Kidney epithelial cell (primary cell): ENCODE results near the gene MAD2L1BP. TPM values are rescaled to one million over a fixed set of nuclear protein-coding genes. Genes with fewer than 3 reads are reported as not detected.
"Not testable (repeated sequence)": the region's sequence is repeated elsewhere in the genome, so short reads cannot be mapped to it uniquely, and the experiment has no call there.

Source experiments
- DNase-seq: peaks from one replicate; pipeline ENCODE4 v3.0.0-alpha.2; 2010; ENCODE audit warnings: low read depth
- H3K27me3 ChIP-seq: 2 replicates; pipeline ENCODE4 v1.6.0; 2011; ENCODE audit warnings: low read length; ENCODE audit not compliant: control insufficient read depth, insufficient read depth
- H3K36me3 ChIP-seq: 2 replicates; pipeline ENCODE4 v1.5.1; 2011; ENCODE audit warnings: low read length; ENCODE audit not compliant: control insufficient read depth, insufficient read depth
- H3K4me3 ChIP-seq: 2 replicates; pipeline ENCODE4 v1.5.1; 2011; ENCODE audit warnings: low read depth, mild to moderate bottlenecking, control low read depth, low read length
- CTCF ChIP-seq: IDR thresholded peaks from 2 replicates; pipeline ENCODE4 v1.5.1; 2011; ENCODE audit warnings: mild to moderate bottlenecking, moderate library complexity, low read length, control low read depth, inconsistent platforms; ENCODE audit not compliant: insufficient read depth, poor library complexity, severe bottlenecking
- total RNA-seq: library from RNA; depleted of rRNA; stranded (reverse); fragments of >200 nt; gene quantifications from 2 replicates; pipeline ENCODE4 v1.2.3, GENCODE V29; 2015

MAD2L1BP gene
- total RNA-seq, 1 donor from 2014 or later: 39.4 TPM

- no peak for TF ChIP-seq CTCF
- Histone ChIP-seq H3K36me3 (peaks cover 2% of the 10 kb centered on the region), H3K4me3 (peak within 1 kb of the TSS; percentile 78), H3K27me3 (no peaks in the 10 kb centered on the region)
- DNase-seq: peak; percentile 97
Measured at GRCh38 chr6:43629104-43629504, 6.5 kb upstream of the MAD2L1BP start, which contains the start of gene GTPBP2. TSS of gene GTPBP2 (minus strand) at chr6:43629264. CDS start at chr6:43629162, 102 bp downstream.

DNA sequence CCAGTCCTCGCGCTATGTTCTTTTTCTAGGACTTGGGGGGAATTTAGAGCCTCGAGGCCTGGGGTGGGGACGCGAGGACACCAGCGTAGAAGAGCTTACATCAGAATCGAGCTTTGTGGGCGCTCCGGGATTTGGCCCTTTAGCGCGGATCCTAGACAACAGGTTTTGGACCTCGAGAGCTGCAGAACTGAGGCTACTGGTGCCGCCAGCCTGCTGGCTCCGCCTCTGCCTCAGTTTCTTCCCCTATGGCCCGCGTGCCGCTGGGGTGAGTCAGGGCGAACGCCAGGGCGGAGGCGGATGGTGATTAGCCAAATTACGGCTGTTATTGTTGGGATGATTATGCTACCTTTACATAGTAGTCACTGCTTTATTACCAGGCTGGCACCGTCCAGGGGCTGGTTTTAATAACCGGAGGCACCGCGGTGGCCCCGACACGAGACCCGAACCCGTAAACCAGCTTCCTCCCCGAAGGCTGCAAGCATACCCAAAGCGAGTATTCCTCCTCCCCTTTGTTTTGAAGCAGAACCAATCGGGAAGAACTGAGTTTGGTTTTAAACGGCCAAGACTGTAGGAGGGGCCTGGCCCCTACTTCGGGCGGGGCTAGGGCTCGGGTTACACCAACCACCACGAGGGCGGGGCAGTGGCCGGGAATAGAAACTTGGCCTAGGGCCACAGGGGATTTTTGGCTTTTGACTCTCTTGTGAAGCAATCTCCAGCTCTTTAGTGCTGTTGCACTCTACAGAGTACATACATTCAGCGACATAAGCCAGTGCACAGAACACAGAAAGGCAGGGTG lies 5.9 kb upstream of the MAD2L1BP start:
- H3K36me3 ChIP-seq: peaks cover 2% of the 10 kb centered on the region
- DNase-seq: peak; percentile 90
- H3K27me3 ChIP-seq: no peaks in the 10 kb centered on the region
- no peak for TF ChIP-seq CTCF
- H3K4me3 ChIP-seq: peak overlapping the region; percentile 78

DNA sequence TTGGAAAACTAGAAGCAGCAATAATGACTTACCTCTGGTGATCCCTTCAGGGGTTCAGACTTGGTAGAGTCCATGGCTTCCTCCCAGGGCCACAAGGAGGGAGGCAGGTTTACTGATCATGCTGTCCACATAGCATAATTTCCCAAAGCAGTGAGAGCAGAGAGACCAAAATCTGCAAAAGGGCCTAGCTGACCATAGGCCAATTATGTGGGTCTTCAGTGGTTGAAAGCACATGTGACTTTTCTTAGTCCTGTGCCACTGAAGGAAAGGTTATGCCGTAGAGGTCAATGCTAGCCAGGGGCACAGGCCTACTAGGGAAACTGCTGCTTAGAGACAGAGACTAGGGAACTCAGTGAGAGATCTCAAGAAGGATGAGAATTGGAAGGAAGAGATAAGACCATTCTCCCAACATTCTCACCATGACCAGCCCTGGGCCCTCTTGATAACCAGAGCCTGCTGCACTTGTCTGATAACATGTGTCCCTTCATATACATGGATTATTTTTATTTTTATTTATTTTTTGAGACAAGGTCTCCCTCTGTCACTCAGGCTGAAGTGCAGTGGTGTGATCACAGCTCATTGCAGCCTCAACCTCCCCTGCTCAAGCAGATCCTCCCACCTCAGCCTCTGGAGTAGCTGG lies 4.5 kb upstream of the MAD2L1BP start:
- no peak for DNase-seq
- no peak for TF ChIP-seq CTCF
- no peaks in the 10 kb centered on the region for H3K36me3 ChIP-seq
- no peaks in the 10 kb centered on the region for H3K27me3 ChIP-seq
- H3K4me3 ChIP-seq: no peak overlapping the region

- not testable (repeated sequence) for H3K36me3 ChIP-seq, H3K4me3 ChIP-seq, H3K27me3 ChIP-seq, DNase-seq
Measured at GRCh38 chr6:43633002-43633401, 2.6 kb upstream of the MAD2L1BP start.

GRCh38 chr6:43634702-43635303 lies 837 bp upstream of the MAD2L1BP start:
- no peaks in the 10 kb centered on the region for H3K36me3 ChIP-seq
- DNase-seq: no peak
- TF ChIP-seq CTCF: no peak
- no peak overlapping the region for H3K4me3 ChIP-seq
- no peaks in the 10 kb centered on the region for H3K27me3 ChIP-seq

DNA sequence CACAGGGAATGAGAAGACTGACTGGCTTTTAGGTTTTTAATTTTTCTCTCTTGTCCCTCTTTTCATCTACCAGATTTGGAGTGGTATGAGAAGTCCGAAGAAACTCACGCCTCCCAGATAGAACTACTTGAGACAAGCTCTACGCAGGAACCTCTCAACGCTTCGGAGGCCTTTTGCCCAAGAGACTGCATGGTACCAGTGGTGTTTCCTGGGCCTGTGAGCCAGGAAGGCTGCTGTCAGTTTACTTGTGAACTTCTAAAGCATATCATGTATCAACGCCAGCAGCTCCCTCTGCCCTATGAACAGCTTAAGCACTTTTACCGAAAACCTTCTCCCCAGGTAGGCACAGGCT lies 644 bp downstream of the MAD2L1BP start:
- no peaks in the 10 kb centered on the region for H3K36me3 ChIP-seq
- no peaks in the 10 kb centered on the region for H3K27me3 ChIP-seq
- no peak for DNase-seq
- peak overlapping the region; percentile 69 for H3K4me3 ChIP-seq
- no peak for TF ChIP-seq CTCF
